Measurements from ENCODE around the gene WASL. TPM values are rescaled to one million over a fixed set of nuclear protein-coding genes. Genes with fewer than 3 reads are reported as not detected.

WASL gene
- total and polyA plus RNA-seq, 2 of the 13 experiments (the other 11 are each of a cell fraction or from before 2014, with no cell fraction given) = 7.9 to 12.8 TPM

GRCh38 chr7:123679614-123680013 lies 69.2 kb downstream of the WASL start:
- H3K27me3 ChIP-seq (ENCODE audit: control insufficient read depth in 1 of 2, insufficient read depth in 2 of 2, low read length in 2 of 2) = no peaks in the 10 kb centered on the region
- H4K20me1 ChIP-seq (ENCODE audit: insufficient read depth, low read length) = no peaks in the 10 kb centered on the region
- DNase-seq (ENCODE audit: low spot score) (no peak), ATAC-seq (no peak), FAIRE-seq (no peak)
- 100% methylated on average over 3 of the region's 3 CpGs for WGBS (ENCODE audit: low lambda C conversion rate)
- 0 out of 2 replicates have a peak, but pooled peaks cover 8% of the 10 kb centered on the region for H3K4me1 ChIP-seq (ENCODE audit: insufficient read depth, low read length)
- H3K36me3 ChIP-seq (replicated peaks in 1 of 2; ENCODE audit: control insufficient read depth in 1 of 2, insufficient read depth in 2 of 2, low read length in 2 of 2) = peaks cover 4 to 11% of the 10 kb centered on the region in 2 experiments; a peak in 4 of 5 replicates
- no peak overlapping the region for H3K4me3 ChIP-seq (replicated peaks in 1 of 3; ENCODE audit: insufficient read depth in 1 of 3, low read depth in 2 of 3, low read length in 3 of 3)
- no peak overlapping the region for H3K27ac ChIP-seq (ENCODE audit: extremely low read length, insufficient read depth, low read length)
- POLR2A ChIA-PET = no interaction called here
- intact Hi-C loops (cut with micrococcal nuclease; ENCODE audit: unreplicated experiment) (no loop called here), in situ Hi-C loops (cut with HindIII; ENCODE audit: extremely low pct_ligation_motif_present, low pct_unique_long_range_greater_than_20kb) (no loop called here)
- TF ChIP-seq SMARCE1 (IDR thresholded peaks at IDR 0.05; ENCODE audit: borderline replicate concordance) (no peak), NFRKB (IDR thresholded peaks at IDR 0.05) (no peak)
- H3K4me2 ChIP-seq (ENCODE audit: low read depth, low read length) = no peak overlapping the region
- CTCF ChIA-PET (ENCODE audit: low intra/inter-chr PET ratio, low total read pairs) = no interaction called here
- no peak overlapping the region for H3K9ac ChIP-seq (ENCODE audit: insufficient read depth, low read depth, low read length)
- no TSS peak for BruUV-seq (replicated peaks)
- H2AFZ ChIP-seq (ENCODE audit: low read length) = no peak overlapping the region
- H3K79me2 ChIP-seq (ENCODE audit: insufficient read depth, low read length) = no peaks in the 10 kb centered on the region
- H3K9me3 ChIP-seq (ENCODE audit: low read length) = no peaks in the 10 kb centered on the region

- Histone ChIP-seq H3K36me3 (replicated peaks in 1 of 2; ENCODE audit: control insufficient read depth in 1 of 2, insufficient read depth in 2 of 2, low read length in 2 of 2) (peaks cover 4% of the 10 kb centered on the region in 2 experiments; a peak in 3 of 5 replicates), H3K27me3 (ENCODE audit: control insufficient read depth in 1 of 2, insufficient read depth in 2 of 2, low read length in 2 of 2) (no peaks in the 10 kb centered on the region), H3K79me2 (ENCODE audit: insufficient read depth, low read length) (no peaks in the 10 kb centered on the region), H3K9ac (ENCODE audit: insufficient read depth, low read depth, low read length) (no peak overlapping the region), H3K4me2 (ENCODE audit: low read depth, low read length) (no peak overlapping the region), H3K27ac (ENCODE audit: extremely low read length, insufficient read depth, low read length) (no peak overlapping the region), H3K4me1 (ENCODE audit: insufficient read depth, low read length) (0 out of 2 replicates have a peak, but pooled peaks cover 8% of the 10 kb centered on the region), H3K4me3 (replicated peaks in 1 of 3; ENCODE audit: insufficient read depth in 1 of 3, low read depth in 2 of 3, low read length in 3 of 3) (no peak overlapping the region), H4K20me1 (ENCODE audit: insufficient read depth, low read length) (no peaks in the 10 kb centered on the region), H2AFZ (ENCODE audit: low read length) (no peak overlapping the region), H3K9me3 (ENCODE audit: low read length) (no peaks in the 10 kb centered on the region)
- ChIA-PET CTCF (ENCODE audit: low intra/inter-chr PET ratio, low total read pairs) (no interaction called here), POLR2A (no interaction called here)
- intact Hi-C loops (cut with micrococcal nuclease; ENCODE audit: unreplicated experiment) (no loop called here), in situ Hi-C loops (cut with HindIII; ENCODE audit: extremely low pct_ligation_motif_present, low pct_unique_long_range_greater_than_20kb) (no loop called here)
- no TSS peak for BruUV-seq (replicated peaks)
- 90% methylated on average over 2 of the region's 2 CpGs for WGBS (ENCODE audit: low lambda C conversion rate)
- TF ChIP-seq GABPB1 (CRISPR knock-in tag; IDR thresholded peaks at IDR 0.05) = no peak
- TF ChIP-seq ZNF234 (CRISPR knock-in tag; conservative IDR thresholded peaks at IDR 0.05) = no peak
- no peak for TF ChIP-seq ZNF639 (CRISPR knock-in tag; conservative IDR thresholded peaks at IDR 0.05)
- TF ChIP-seq RBM22 (optimal IDR thresholded peaks at IDR 0.05; ENCODE audit: low read length) = peak; percentile 49
- FAIRE-seq (no peak), ATAC-seq (no peak), DNase-seq (ENCODE audit: low spot score) (no peak)
Observed at GRCh38 chr7:123677061-123677715, 71.6 kb downstream of the WASL start.
